Measurements from ENCODE around the gene ALPK3.
"Not testable (repeated sequence)": the region's sequence is repeated elsewhere in the genome, so short reads cannot be mapped to it uniquely, and the experiment has no call there.

ALPK3 gene

GRCh38 chr15:84874981-84875699, 58.0 kb downstream of the ALPK3 start:
- DNase-seq, result no peak

- no peak for DNase-seq
These were observed 59.1 kb downstream of the ALPK3 start for GRCh38 chr15:84876269-84876668.

GRCh38 chr15:84877701-84878100, 60.5 kb downstream of the ALPK3 start:
- DNase-seq, result not testable (repeated sequence)

GRCh38 chr15:84878504-84878903, 61.3 kb downstream of the ALPK3 start:
- peak; percentile 71 to 82 (median 78) for DNase-seq

GRCh38 chr15:84879088-84879780, 62.1 kb downstream of the ALPK3 start:
- DNase-seq, result no peak

GRCh38 chr15:84880007-84880406, 62.9 kb downstream of the ALPK3 start:
- DNase-seq, result no peak

GRCh38 chr15:84880822-84881519, 63.8 kb downstream of the ALPK3 start:
- no peak for DNase-seq

- DNase-seq, result no peak
These were observed 64.3 kb downstream of the ALPK3 start for GRCh38 chr15:84881520-84881830.

GRCh38 chr15:84883466-84883865, 66.3 kb downstream of the ALPK3 start:
- no peak for DNase-seq

- no peak for DNase-seq
These were observed 67.0 kb downstream of the ALPK3 start, which contains the start of gene SLC28A1 for GRCh38 chr15:84883916-84884781. Gene SLC28A1 (plus strand): TSS chr15:84884662. CDS start chr15:84887761, 3,099 bp downstream.

- no peak for DNase-seq
These were observed 68.6 kb downstream of the ALPK3 start for GRCh38 chr15:84885801-84886200.

- no peak for DNase-seq
These were observed 69.2 kb downstream of the ALPK3 start for GRCh38 chr15:84886211-84886983.

GRCh38 chr15:84886984-84887299, 69.8 kb downstream of the ALPK3 start:
- no peak for DNase-seq

GRCh38 chr15:84887938-84888337, 70.8 kb downstream of the ALPK3 start:
- no peak for DNase-seq

- DNase-seq, result no peak
These were observed 71.5 kb downstream of the ALPK3 start for GRCh38 chr15:84888639-84889038.

- DNase-seq, result no peak
These were observed 72.3 kb downstream of the ALPK3 start for GRCh38 chr15:84889313-84889990.

- no peak for DNase-seq
These were observed 73.0 kb downstream of the ALPK3 start for GRCh38 chr15:84889991-84890669.

- DNase-seq, result no peak
These were observed 73.6 kb downstream of the ALPK3 start for GRCh38 chr15:84890670-84891162.

- DNase-seq, result no peak
These were observed 74.2 kb downstream of the ALPK3 start for GRCh38 chr15:84891339-84891738.

GRCh38 chr15:84892786-84893307, 75.7 kb downstream of the ALPK3 start:
- no peak for DNase-seq

- no peak for DNase-seq
These were observed 76.5 kb downstream of the ALPK3 start for GRCh38 chr15:84893607-84894006.

Measured in suppressor macrophage treated with lipopolysaccharide for 1 hour (primary cell).